Measurements from ENCODE around the gene HNRNPK.

DNA sequence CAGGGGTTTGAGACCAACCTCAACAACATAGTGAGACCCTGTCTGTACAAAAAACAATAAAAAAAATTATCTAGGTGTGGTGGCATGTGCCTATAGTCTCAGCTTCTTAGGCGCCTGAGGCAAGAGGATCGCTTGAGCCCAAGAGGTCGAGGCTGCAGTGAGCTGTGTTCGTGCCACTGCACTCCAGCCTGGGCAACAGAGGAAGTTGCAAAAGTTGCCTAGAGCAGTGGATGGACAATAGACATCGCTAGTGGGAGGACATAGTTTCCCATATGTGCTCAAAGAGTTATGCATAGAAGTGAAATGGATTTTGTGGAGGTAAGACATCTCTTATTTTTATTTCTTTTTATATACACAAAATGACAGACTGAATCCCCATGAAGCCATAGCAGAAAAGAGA, 19.0 kb downstream of the HNRNPK start:
- TF ChIP-seq, protein P1, sequence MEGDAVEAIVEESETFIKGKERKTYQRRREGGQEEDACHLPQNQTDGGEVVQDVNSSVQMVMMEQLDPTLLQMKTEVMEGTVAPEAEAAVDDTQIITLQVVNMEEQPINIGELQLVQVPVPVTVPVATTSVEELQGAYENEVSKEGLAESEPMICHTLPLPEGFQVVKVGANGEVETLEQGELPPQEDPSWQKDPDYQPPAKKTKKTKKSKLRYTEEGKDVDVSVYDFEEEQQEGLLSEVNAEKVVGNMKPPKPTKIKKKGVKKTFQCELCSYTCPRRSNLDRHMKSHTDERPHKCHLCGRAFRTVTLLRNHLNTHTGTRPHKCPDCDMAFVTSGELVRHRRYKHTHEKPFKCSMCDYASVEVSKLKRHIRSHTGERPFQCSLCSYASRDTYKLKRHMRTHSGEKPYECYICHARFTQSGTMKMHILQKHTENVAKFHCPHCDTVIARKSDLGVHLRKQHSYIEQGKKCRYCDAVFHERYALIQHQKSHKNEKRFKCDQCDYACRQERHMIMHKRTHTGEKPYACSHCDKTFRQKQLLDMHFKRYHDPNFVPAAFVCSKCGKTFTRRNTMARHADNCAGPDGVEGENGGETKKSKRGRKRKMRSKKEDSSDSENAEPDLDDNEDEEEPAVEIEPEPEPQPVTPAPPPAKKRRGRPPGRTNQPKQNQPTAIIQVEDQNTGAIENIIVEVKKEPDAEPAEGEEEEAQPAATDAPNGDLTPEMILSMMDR (conservative IDR thresholded peaks at IDR 0.05; ENCODE audit: low read depth, low read length): no peak
- TF ChIP-seq EZH2 (IDR thresholded peaks at IDR 0.05; ENCODE audit: low read length, unreplicated experiment): no peak

Data from PC-3 (cell line).